ENCODE data around the gene RERE.

DNA sequence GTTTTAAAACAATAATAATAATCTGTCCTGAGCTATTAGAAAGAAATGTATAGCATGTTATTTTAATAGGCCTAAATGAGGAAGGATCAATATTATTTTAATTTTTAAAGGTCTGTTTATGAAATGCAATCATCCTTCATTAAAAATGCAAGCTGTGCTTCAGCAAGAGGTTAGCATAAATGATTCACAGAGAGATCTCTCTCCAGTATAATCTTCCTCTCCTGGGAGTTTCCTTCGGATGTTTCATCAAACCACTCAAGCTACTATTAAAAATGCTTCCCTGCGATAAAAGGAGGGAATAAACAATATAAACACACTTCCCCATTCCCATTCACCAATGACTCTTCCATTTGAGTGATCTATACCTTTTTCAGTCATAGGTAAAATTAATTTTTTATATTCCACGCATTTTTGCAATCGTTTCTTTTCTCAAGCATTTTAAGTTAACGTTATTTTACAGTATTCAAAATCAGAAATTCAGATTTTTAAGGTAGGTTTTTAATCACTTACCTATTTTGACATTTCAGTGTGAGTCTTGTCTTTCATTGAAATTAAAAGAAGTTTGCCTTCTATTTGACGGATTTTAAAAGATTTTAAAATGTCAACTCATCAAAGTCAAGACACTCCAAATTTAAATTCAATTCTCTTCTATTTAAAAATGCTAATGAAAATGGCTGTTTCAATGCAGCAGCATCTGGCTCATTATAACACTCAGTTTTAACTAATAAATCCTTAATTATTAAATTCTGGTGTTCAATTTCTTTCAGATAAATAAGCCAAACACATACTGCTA lies 64.3 kb downstream of the RERE start:
- TF ChIP-seq, protein P1, sequence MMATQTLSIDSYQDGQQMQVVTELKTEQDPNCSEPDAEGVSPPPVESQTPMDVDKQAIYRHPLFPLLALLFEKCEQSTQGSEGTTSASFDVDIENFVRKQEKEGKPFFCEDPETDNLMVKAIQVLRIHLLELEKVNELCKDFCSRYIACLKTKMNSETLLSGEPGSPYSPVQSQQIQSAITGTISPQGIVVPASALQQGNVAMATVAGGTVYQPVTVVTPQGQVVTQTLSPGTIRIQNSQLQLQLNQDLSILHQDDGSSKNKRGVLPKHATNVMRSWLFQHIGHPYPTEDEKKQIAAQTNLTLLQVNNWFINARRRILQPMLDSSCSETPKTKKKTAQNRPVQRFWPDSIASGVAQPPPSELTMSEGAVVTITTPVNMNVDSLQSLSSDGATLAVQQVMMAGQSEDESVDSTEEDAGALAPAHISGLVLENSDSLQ (IDR thresholded peaks at IDR 0.05) = no peak
- no peak for TF ChIP-seq HDGF (IDR thresholded peaks at IDR 0.05; ENCODE audit: borderline replicate concordance)
- no peak for TF ChIP-seq FOXM1 (IDR thresholded peaks at IDR 0.05; ENCODE audit: borderline replicate concordance)
- no peak for TF ChIP-seq SP1 (IDR thresholded peaks at IDR 0.05)
- TF ChIP-seq FOXA1 (IDR thresholded peaks at IDR 0.05) = no peak
- TF ChIP-seq TARDBP (IDR thresholded peaks at IDR 0.05) = no peak
- no peak for TF ChIP-seq BHLHE40 (IDR thresholded peaks at IDR 0.05; ENCODE audit: borderline replicate concordance)
- no peak for TF ChIP-seq SUZ12 (IDR thresholded peaks at IDR 0.05)
- no peak for TF ChIP-seq L3MBTL2 (conservative IDR thresholded peaks at IDR 0.05)
- no peak for TF ChIP-seq ARNT (IDR thresholded peaks at IDR 0.05)
